ENCODE results near the gene IL27RA. TPM values are rescaled to one million over a fixed set of nuclear protein-coding genes. Genes with fewer than 3 reads are reported as not detected.

Gene IL27RA
- polyA plus RNA-seq, 2 of the 4 experiments (the other 2 are of a cell fraction): 3.0 to 4.5 TPM

GRCh38 chr19:14058182-14059092 lies 26.9 kb downstream of the IL27RA start:
- POLR2A ChIA-PET: interaction anchor here (0.8 kb wide), 1 partner anchor 14 kb away, joined by 3 read pairs; no protein-coding TSS in a partner anchor
- CTCF ChIA-PET: interaction anchor here (0.6 to 8.8 kb wide), 32 partner anchors 10 to 428 kb away, joined by 3 to 93 read pairs (median 4); partner anchors contain the start of genes ASF1B, IL27RA, MISP3 and NANOS3
- DNase-seq (ENCODE audit: low read depth in 1 of 2, low spot score in 1 of 2): no peak
- Histone ChIP-seq H3K27ac (peak overlapping the region in 1 of 2 experiments; percentile 87; a peak in 3 of 6 replicates), H3K4me1 (peaks cover 20% of the 10 kb centered on the region), H3K4me3 (peak overlapping the region; percentile 56), H3K9me3 (no peaks in the 10 kb centered on the region), H3K4me2 (peak overlapping the region; percentile 95)
- ATAC-seq: no peak; a peak in 1 of 6 replicates
- 14% methylated on average over 15 of the region's 17 CpGs for WGBS (ENCODE audit: missing lambda C conversion rate)
- no peak for FAIRE-seq
- TF ChIP-seq POLR2AphosphoS2 (conservative IDR thresholded peaks at IDR 0.05; ENCODE audit: low read length) (no peak), MAFK (IDR thresholded peaks at IDR 0.05; ENCODE audit: partially characterized antibody) (no peak), NFE2L2 (conservative IDR thresholded peaks at IDR 0.05; ENCODE audit: low read length) (no peak), ZC3H11A (IDR thresholded peaks at IDR 0.05) (no peak), BHLHE40 (IDR thresholded peaks at IDR 0.05; ENCODE audit: low read depth, low read length) (no peak), RARB (CRISPR knock-in tag; IDR thresholded peaks at IDR 0.05) (no peak), PHF8 (IDR thresholded peaks at IDR 0.05; ENCODE audit: borderline replicate concordance, low read depth) (no peak), FOXS1 (CRISPR knock-in tag; IDR thresholded peaks at IDR 0.05) (no peak), ZFP36 (IDR thresholded peaks at IDR 0.05; ENCODE audit: borderline replicate concordance, partially characterized antibody) (no peak), HOXB5 (CRISPR knock-in tag; IDR thresholded peaks at IDR 0.05) (no peak), ZNF302 (CRISPR knock-in tag; IDR thresholded peaks at IDR 0.05) (no peak), RCOR1 (IDR thresholded peaks at IDR 0.05; ENCODE audit: low read depth, low read length) (no peak), POLR2A (IDR thresholded peaks at IDR 0.05; ENCODE audit: low read length) (no peak), CBX2 (IDR thresholded peaks at IDR 0.05; ENCODE audit: borderline replicate concordance, low read depth) (no peak), ATOH8 (CRISPR knock-in tag; IDR thresholded peaks at IDR 0.05; ENCODE audit: low read depth) (no peak), CHD4 (IDR thresholded peaks at IDR 0.05; ENCODE audit: borderline replicate concordance) (no peak), CEBPB (IDR thresholded peaks at IDR 0.05) (no peak)

DNA sequence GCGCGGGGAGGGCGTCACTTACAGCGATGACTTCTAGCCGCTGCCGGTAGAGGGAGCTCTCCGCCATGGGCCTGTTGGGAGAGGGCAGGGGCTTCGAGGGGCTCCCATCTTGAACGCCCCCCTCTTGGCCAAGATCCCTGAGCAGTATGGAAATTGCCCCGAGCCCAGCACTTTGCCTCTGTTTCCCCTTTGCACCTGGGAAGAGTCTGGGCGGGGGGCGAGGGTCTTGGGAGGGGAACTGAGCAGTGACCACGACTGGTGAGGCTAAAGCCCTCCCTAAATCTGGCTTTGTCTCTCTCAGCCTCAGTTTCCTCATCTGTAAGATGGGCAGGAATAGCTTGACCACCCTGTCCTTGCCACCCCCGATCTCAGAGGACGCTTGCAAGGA lies 27.5 kb downstream of the IL27RA start:
- peak overlapping the region in 1 of 2 experiments; percentile 87; a peak in 2 of 6 replicates for H3K27ac ChIP-seq
- CTCF ChIA-PET: interaction anchor here (0.6 to 8.8 kb wide), 35 partner anchors 9 to 428 kb away, joined by 3 to 93 read pairs (median 4); partner anchors contain the start of genes ASF1B, IL27RA, MISP3 and NANOS3
- WGBS (ENCODE audit: missing lambda C conversion rate): 19% methylated on average over 15 of the region's 15 CpGs

More for the DNA sequence above, 27.5 kb downstream of the IL27RA start:
- H3K4me1 ChIP-seq: peaks cover 20% of the 10 kb centered on the region
- no peak overlapping the region for H3K4me3 ChIP-seq
- POLR2A ChIA-PET: interaction anchor here (0.8 kb wide), 1 partner anchor 13 kb away, joined by 3 read pairs; no protein-coding TSS in a partner anchor
- H3K4me2 ChIP-seq: peak overlapping the region; percentile 95
- no peaks in the 10 kb centered on the region for H3K9me3 ChIP-seq
- FAIRE-seq (no peak), DNase-seq (ENCODE audit: low read depth in 1 of 2, low spot score in 1 of 2) (no peak), ATAC-seq (peak in 1 of 2 experiments; percentile 61; a peak in 3 of 6 replicates)
- no peak for TF ChIP-seq BHLHE40 (IDR thresholded peaks at IDR 0.05; ENCODE audit: low read depth, low read length)
- no peak for TF ChIP-seq HEYL (CRISPR knock-in tag; IDR thresholded peaks at IDR 0.05)
- peak; percentile 66 for TF ChIP-seq CTCF (IDR thresholded peaks at IDR 0.05)

Data from A549 (cell line).